Nephron progenitor cell (in vitro differentiated cells): Measurements from ENCODE around the gene MGLL.
A peak's percentile ranks its signal among the peaks of the same experiment; 100 is the strongest.

Source experiments
- DNase-seq: peaks from one replicate; pipeline ENCODE4 v3.0.0; 2021
- H3K27ac Mint-ChIP-seq: 2 replicates; pipeline ENCODE4 v1.8.0; 2021; ENCODE audit warnings: mild to moderate bottlenecking, moderate library complexity, mixed read lengths
- H3K27me3 Mint-ChIP-seq: 2 replicates; pipeline ENCODE4 v1.8.0; 2021; ENCODE audit warnings: mild to moderate bottlenecking, low read depth, mixed read lengths; ENCODE audit not compliant: poor library complexity
- H3K36me3 Mint-ChIP-seq: 2 replicates; pipeline ENCODE4 v1.8.0; 2021; ENCODE audit warnings: low read depth, mixed read lengths
- H3K4me1 Mint-ChIP-seq: 2 replicates; pipeline ENCODE4 v1.8.0; 2021; ENCODE audit warnings: mixed read lengths
- H3K4me3 Mint-ChIP-seq: 2 replicates; pipeline ENCODE4 v1.8.0; 2021; ENCODE audit warnings: mild to moderate bottlenecking, moderate library complexity, mixed read lengths
- H3K9me3 Mint-ChIP-seq: 2 replicates; pipeline ENCODE4 v1.8.0; 2021; ENCODE audit warnings: mild to moderate bottlenecking, moderate library complexity, mixed read lengths
- TF ChIP-seq, protein P1 (sequence below): fragments of 200-600 bp; sonication (generic); IDR thresholded peaks from 2 replicates; pipeline ENCODE4 v1.5.0; 2021; ENCODE audit warnings: antibody characterized with exemption

MGLL gene

DNA sequence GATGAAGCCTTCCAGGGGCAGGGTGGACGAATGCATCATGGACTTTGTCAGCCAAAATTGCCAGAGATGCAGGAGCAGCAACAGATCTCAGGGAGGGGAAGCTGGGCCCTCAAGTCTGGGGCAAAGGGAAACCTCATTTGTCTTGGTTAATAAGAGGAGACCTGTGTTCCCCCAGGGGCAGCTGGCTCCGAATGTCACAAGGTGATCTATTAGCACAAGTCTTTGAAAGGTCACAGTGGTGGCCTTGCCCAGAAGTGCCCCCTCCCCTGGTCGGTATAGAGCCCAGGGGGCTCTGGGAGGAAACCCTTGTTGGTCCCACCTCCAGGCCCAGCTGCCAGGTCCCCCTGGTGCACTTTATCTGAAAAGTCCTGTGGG, 103.4 kb downstream of the MGLL start:
- Mint-ChIP-seq H3K27ac (no peak overlapping the region), H3K9me3 (peaks cover 3% of the 10 kb centered on the region), H3K36me3 (no peaks in the 10 kb centered on the region), H3K4me1 (peaks cover 89% of the 10 kb centered on the region), H3K27me3 (peaks cover 8% of the 10 kb centered on the region), H3K4me3 (no peak overlapping the region)
- TF ChIP-seq, protein P1, sequence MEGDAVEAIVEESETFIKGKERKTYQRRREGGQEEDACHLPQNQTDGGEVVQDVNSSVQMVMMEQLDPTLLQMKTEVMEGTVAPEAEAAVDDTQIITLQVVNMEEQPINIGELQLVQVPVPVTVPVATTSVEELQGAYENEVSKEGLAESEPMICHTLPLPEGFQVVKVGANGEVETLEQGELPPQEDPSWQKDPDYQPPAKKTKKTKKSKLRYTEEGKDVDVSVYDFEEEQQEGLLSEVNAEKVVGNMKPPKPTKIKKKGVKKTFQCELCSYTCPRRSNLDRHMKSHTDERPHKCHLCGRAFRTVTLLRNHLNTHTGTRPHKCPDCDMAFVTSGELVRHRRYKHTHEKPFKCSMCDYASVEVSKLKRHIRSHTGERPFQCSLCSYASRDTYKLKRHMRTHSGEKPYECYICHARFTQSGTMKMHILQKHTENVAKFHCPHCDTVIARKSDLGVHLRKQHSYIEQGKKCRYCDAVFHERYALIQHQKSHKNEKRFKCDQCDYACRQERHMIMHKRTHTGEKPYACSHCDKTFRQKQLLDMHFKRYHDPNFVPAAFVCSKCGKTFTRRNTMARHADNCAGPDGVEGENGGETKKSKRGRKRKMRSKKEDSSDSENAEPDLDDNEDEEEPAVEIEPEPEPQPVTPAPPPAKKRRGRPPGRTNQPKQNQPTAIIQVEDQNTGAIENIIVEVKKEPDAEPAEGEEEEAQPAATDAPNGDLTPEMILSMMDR, result no peak
- DNase-seq, result no peak

DNA sequence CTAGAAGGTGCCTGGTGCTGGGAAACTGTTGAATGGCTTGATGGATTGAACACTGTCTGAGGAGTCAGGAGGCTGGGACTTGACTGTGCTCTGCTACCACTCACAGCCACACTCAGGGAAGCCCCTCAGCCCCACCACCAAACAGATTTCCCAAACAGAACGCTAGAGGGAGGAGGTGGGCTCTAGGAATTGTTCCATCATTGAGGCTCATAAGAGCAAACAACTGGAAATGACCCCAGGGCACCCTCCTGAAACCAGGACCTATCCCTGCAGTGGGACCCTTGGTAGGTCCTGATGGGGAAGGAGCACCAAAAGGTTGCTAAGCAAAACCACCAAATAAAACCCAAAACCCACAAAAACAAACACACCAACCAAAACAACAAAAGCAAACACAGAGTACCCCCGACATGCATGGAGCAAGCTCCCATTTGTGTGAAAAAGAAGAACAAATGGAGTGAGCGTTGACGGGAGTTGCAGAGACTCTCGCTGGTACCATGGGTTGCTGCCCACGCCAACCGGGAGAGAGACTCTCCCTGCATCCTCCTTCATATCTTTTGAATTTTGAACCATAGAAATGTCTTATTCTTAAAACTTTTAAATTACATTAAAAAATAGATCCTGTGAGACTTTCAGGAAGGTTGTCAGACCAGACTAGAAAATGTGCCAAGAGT, 103.9 kb downstream of the MGLL start:
- Mint-ChIP-seq H3K4me1 (peaks cover 90% of the 10 kb centered on the region), H3K4me3 (no peak overlapping the region), H3K27me3 (peaks cover 9% of the 10 kb centered on the region), H3K9me3 (no peaks in the 10 kb centered on the region), H3K27ac (peak overlapping the region; percentile 18), H3K36me3 (no peaks in the 10 kb centered on the region)
- no peak for DNase-seq
- TF ChIP-seq, protein P1, result no peak

DNA sequence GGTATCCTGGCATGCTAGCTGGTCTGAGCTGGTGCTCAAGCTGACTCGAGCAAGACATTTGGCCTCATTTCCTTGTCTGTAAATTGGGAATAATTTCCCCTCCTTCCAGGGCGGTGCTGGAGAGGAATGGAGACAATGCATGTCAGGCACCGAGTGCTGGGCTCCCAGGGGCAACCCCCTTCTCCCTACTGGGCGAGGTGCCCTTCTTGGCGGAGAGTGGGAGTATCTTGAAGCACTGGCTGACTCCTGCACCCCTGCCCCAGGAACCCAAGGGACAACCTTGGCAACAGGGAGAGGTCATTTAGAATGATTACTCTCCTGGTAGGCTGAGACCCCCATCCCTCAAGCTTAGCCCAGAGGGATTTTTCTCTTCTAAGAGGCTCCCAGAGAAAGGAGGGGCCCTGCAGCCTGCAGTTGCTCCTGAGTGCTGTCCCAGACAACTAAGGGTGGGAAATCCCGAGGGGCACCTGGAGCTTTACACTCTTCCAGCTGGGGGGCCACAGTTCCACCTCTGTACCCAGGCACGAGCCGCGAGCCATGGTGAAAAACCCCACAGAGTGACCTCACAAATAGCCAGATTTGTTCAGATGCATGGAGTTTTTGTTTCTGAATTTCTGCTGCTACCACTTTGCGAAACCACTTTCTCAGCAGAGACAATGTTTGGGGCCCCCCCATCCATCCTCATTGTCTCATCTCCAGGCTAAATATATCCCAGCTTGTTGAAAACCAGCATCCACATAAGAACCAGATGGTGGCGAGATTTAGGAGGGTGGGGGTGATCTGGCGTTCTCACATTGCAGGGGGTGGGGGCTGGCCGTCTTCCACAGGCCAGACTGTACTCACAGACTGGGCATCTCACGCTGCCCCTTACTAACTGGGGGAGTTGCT, 104.7 kb downstream of the MGLL start:
- Mint-ChIP-seq H3K27ac (peak overlapping the region; percentile 18), H3K4me1 (peaks cover 90% of the 10 kb centered on the region), H3K9me3 (no peaks in the 10 kb centered on the region), H3K4me3 (no peak overlapping the region), H3K36me3 (no peaks in the 10 kb centered on the region), H3K27me3 (peaks cover 13% of the 10 kb centered on the region)
- TF ChIP-seq, protein P1, result no peak
- no peak for DNase-seq

DNA sequence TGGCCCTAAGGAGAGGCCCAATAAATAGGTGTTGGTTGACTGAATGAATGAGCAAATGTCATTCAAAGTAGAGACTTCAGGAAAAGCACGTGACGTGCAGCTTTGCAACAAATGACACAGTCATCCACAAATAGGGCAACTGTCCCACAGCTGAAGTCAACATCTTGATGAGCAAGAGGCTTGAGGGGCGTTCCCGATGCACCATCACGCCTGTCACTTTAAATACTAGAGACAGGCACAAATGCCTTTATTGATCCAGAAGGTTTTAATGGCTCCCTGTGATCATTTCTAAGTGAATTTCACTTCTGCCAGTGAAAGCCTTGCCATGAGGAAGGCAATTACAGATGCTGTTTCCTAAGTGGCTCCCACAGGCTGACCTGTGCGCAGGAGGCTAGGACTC, 105.9 kb downstream of the MGLL start:
- Mint-ChIP-seq H3K27ac (no peak overlapping the region), H3K4me1 (peaks cover 86% of the 10 kb centered on the region), H3K9me3 (no peaks in the 10 kb centered on the region)

DNA sequence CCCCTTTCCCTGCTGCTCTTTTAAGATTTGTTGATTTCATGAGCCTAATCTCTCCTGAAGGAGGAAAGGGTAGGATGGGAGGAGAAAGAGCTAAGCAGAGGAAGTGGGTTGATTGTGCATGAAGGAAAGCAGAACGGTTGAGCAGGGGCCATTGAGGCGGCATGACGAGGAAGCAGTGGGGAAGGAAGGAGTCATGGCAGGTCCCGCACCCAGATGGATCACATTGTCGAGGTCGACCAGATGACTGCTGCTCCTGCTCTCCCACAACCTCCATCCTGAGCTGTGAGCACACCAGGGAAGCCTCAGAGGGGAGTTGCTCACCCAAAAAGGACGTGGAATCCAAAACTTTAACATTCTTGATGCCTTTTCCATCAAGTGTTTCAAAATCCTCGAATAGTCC, 106.8 kb downstream of the MGLL start:
- H3K9me3 Mint-ChIP-seq, result no peaks in the 10 kb centered on the region
- H3K27ac Mint-ChIP-seq, result no peak overlapping the region
- H3K4me1 Mint-ChIP-seq, result peaks cover 86% of the 10 kb centered on the region
- H3K27me3 Mint-ChIP-seq, result peaks cover 17% of the 10 kb centered on the region
- DNase-seq, result no peak
- no peaks in the 10 kb centered on the region for H3K36me3 Mint-ChIP-seq
- TF ChIP-seq, protein P1, result no peak
- H3K4me3 Mint-ChIP-seq, result no peak overlapping the region

More for the DNA sequence above, 105.9 kb downstream of the MGLL start:
- H3K36me3 Mint-ChIP-seq, result no peaks in the 10 kb centered on the region
- TF ChIP-seq, protein P1, result no peak
- no peak for DNase-seq
- peaks cover 17% of the 10 kb centered on the region for H3K27me3 Mint-ChIP-seq
- H3K4me3 Mint-ChIP-seq, result no peak overlapping the region
